Measurements from ENCODE around the gene METTL25. TPM values are rescaled to one million over a fixed set of nuclear protein-coding genes. Genes with fewer than 3 reads are reported as not detected.

The METTL25 gene
- total and polyA plus RNA-seq, 10 of the 15 experiments (the other 5 are each of a cell fraction or from before 2014, with no cell fraction given): 5.6 to 11.3 (median 8.0) TPM

DNA sequence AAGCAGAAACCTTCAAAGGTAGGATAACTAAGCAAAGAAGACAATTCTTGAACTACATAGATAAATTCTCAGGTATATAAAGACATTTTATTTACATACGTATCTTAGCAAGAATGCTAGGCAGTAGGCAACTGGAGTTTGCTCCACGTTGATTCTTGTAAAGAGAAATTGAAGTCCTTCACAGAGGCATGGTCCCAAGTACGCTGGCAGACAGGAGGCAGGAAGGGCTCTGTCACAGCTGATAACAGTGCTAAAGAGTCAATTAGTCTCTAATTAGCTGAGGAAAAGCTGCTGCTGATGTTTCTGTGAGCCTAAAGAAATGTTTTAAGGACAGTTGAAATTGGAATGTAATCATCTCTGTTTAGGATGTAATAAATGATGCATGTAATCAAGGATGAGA lies 146.8 kb downstream of the METTL25 start:
- FAIRE-seq (no peak), ATAC-seq (no peak), DNase-seq (ENCODE audit: low read depth, low spot score) (no peak)
- no peak overlapping the region for H3K27ac ChIP-seq (ENCODE audit: control insufficient read depth, insufficient read depth)
- TF ChIP-seq ZNF622 (IDR thresholded peaks at IDR 0.05): no peak
- TF ChIP-seq, protein P1, sequence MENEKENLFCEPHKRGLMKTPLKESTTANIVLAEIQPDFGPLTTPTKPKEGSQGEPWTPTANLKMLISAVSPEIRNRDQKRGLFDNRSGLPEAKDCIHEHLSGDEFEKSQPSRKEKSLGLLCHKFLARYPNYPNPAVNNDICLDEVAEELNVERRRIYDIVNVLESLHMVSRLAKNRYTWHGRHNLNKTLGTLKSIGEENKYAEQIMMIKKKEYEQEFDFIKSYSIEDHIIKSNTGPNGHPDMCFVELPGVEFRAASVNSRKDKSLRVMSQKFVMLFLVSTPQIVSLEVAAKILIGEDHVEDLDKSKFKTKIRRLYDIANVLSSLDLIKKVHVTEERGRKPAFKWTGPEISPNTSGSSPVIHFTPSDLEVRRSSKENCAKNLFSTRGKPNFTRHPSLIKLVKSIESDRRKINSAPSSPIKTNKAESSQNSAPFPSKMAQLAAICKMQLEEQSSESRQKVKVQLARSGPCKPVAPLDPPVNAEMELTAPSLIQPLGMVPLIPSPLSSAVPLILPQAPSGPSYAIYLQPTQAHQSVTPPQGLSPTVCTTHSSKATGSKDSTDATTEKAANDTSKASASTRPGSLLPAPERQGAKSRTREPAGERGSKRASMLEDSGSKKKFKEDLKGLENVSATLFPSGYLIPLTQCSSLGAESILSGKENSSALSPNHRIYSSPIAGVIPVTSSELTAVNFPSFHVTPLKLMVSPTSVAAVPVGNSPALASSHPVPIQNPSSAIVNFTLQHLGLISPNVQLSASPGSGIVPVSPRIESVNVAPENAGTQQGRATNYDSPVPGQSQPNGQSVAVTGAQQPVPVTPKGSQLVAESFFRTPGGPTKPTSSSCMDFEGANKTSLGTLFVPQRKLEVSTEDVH (IDR thresholded peaks at IDR 0.05; ENCODE audit: low read depth, partially characterized antibody): no peak
- ChIA-PET SMC1A (ENCODE audit: uncharacterized antibody, unreplicated experiment) (interaction anchor here (2.0 kb wide), 1 partner anchor 11 kb away, joined by 6 read pairs; no protein-coding TSS in a partner anchor), CTCF (no interaction called here), RAD21 (ENCODE audit: unreplicated experiment) (no interaction called here), POLR2A (no interaction called here)
- in situ Hi-C loops (cut with MboI) (no loop called here), intact Hi-C loops (cut with micrococcal nuclease; ENCODE audit: unreplicated experiment) (no loop called here)
- H2AFZ ChIP-seq (ENCODE audit: control insufficient read depth, low read depth, low read length): no peak overlapping the region
- H3K4me3 ChIP-seq: no peak overlapping the region
- no peak overlapping the region for H3K4me2 ChIP-seq (ENCODE audit: control insufficient read depth, insufficient read depth)
- 35% methylated on average over 3 of the region's 3 CpGs for WGBS (ENCODE audit: insufficient coverage, insufficient replicate concordance, low lambda C conversion rate, missing lambda C conversion rate)
- no peaks in the 10 kb centered on the region for H3K36me3 ChIP-seq (ENCODE audit: control insufficient read depth in 2 of 2, insufficient read depth in 2 of 2, low read length in 1 of 2)
- no peaks in the 10 kb centered on the region for H3K9me3 ChIP-seq (replicated peaks; ENCODE audit: control insufficient read depth, insufficient read depth, low read length)
- no TSS peak for BruUV-seq (replicated peaks)
- H3K27me3 ChIP-seq (replicated peaks in 1 of 2; ENCODE audit: control insufficient read depth in 2 of 2, insufficient read depth in 2 of 2, low read length in 1 of 2): no peaks in the 10 kb centered on the region
- H3K4me1 ChIP-seq (ENCODE audit: control insufficient read depth, insufficient read depth, low read length): no peaks in the 10 kb centered on the region
- no peak overlapping the region for H3K9ac ChIP-seq (ENCODE audit: control insufficient read depth, insufficient read depth, low read length)
- no peaks in the 10 kb centered on the region for H4K20me1 ChIP-seq (ENCODE audit: control insufficient read depth, insufficient read depth)
- H3K79me2 ChIP-seq (ENCODE audit: control insufficient read depth, insufficient read depth, low read length): no peaks in the 10 kb centered on the region

DNA sequence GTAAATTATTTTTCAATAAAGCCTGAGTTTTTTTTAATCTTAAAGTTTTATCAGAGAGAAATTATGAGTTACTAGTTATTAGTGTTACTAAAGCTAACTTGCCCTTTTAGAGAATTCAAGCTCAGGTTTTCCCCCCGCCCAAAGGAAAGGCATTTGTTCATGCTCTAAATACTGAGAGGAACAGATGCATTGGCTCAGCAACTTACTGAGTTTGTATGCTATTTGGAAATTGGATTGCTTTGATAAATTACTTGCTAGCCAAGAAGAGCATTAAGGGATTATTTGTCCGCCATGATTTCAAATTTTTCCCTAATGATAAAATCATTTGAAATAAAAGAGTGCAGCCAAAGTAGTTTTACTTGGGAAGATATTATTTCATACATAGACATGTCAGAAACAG lies 149.4 kb downstream of the METTL25 start:
- CTCF ChIA-PET: no interaction called here
- Histone ChIP-seq H3K4me3 (no peak overlapping the region), H3K9me3 (replicated peaks; ENCODE audit: control insufficient read depth, insufficient read depth, low read length) (no peaks in the 10 kb centered on the region), H3K9ac (ENCODE audit: control insufficient read depth, insufficient read depth, low read length) (no peak overlapping the region), H3K27ac (ENCODE audit: control insufficient read depth, insufficient read depth) (no peak overlapping the region), H3K4me1 (ENCODE audit: control insufficient read depth, insufficient read depth, low read length) (no peaks in the 10 kb centered on the region), H4K20me1 (ENCODE audit: control insufficient read depth, insufficient read depth) (no peaks in the 10 kb centered on the region), H3K79me2 (ENCODE audit: control insufficient read depth, insufficient read depth, low read length) (no peaks in the 10 kb centered on the region), H3K36me3 (ENCODE audit: control insufficient read depth in 2 of 2, insufficient read depth in 2 of 2, low read length in 1 of 2) (no peaks in the 10 kb centered on the region), H2AFZ (ENCODE audit: control insufficient read depth, low read depth, low read length) (no peak overlapping the region), H3K27me3 (replicated peaks in 1 of 2; ENCODE audit: control insufficient read depth in 2 of 2, insufficient read depth in 2 of 2, low read length in 1 of 2) (no peaks in the 10 kb centered on the region), H3K4me2 (ENCODE audit: control insufficient read depth, insufficient read depth) (no peak overlapping the region)
- FAIRE-seq (no peak), DNase-seq (ENCODE audit: low read depth, low spot score) (no peak), ATAC-seq (no peak)
- SMC1A ChIA-PET (ENCODE audit: uncharacterized antibody, unreplicated experiment): no interaction called here
- RAD21 ChIA-PET (ENCODE audit: unreplicated experiment): no interaction called here
- no TSS peak for BruUV-seq (replicated peaks)
- TF ChIP-seq, protein P2, sequence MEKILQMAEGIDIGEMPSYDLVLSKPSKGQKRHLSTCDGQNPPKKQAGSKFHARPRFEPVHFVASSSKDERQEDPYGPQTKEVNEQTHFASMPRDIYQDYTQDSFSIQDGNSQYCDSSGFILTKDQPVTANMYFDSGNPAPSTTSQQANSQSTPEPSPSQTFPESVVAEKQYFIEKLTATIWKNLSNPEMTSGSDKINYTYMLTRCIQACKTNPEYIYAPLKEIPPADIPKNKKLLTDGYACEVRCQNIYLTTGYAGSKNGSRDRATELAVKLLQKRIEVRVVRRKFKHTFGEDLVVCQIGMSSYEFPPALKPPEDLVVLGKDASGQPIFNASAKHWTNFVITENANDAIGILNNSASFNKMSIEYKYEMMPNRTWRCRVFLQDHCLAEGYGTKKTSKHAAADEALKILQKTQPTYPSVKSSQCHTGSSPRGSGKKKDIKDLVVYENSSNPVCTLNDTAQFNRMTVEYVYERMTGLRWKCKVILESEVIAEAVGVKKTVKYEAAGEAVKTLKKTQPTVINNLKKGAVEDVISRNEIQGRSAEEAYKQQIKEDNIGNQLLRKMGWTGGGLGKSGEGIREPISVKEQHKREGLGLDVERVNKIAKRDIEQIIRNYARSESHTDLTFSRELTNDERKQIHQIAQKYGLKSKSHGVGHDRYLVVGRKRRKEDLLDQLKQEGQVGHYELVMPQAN (conservative IDR thresholded peaks at IDR 0.05): no peak
- TF ChIP-seq CHD4 (IDR thresholded peaks at IDR 0.05): no peak
- TF ChIP-seq BACH1 (IDR thresholded peaks at IDR 0.05; ENCODE audit: borderline replicate concordance): no peak
- no peak for TF ChIP-seq SUZ12 (IDR thresholded peaks at IDR 0.05; ENCODE audit: unreplicated experiment)
- TF ChIP-seq YBX1 (IDR thresholded peaks at IDR 0.05): no peak
- no peak for TF ChIP-seq JUNB (IDR thresholded peaks at IDR 0.05)
- POLR2A ChIA-PET: no interaction called here
- intact Hi-C loops (cut with micrococcal nuclease; ENCODE audit: unreplicated experiment) (no loop called here), in situ Hi-C loops (cut with MboI) (no loop called here)
- 34% methylated on average over 2 of the region's 2 CpGs for WGBS (ENCODE audit: insufficient coverage, insufficient replicate concordance, low lambda C conversion rate, missing lambda C conversion rate)

All from GM12878 (cell line).